ENCODE results near the gene YAF2.

DNA sequence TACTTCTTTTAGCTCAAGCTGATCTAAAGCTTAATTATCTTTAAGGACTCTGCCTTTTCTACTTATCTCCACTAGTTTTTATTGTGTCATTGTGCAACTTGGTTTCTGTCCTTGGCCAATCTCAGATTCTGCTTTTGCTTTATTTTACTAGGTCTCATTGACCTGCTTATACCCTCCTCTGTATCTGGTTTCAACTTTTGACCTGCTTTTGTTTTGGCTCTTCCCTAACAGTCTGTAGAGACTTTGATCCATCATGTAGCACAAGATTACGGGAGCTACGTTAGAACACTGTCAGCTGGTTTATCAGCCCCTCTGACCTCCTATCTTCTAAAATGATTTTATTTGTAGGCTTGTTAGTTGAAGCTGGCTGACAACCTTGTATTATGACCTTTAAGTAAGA, 44.2 kb upstream of the YAF2 start:
- TF ChIP-seq, protein P1, sequence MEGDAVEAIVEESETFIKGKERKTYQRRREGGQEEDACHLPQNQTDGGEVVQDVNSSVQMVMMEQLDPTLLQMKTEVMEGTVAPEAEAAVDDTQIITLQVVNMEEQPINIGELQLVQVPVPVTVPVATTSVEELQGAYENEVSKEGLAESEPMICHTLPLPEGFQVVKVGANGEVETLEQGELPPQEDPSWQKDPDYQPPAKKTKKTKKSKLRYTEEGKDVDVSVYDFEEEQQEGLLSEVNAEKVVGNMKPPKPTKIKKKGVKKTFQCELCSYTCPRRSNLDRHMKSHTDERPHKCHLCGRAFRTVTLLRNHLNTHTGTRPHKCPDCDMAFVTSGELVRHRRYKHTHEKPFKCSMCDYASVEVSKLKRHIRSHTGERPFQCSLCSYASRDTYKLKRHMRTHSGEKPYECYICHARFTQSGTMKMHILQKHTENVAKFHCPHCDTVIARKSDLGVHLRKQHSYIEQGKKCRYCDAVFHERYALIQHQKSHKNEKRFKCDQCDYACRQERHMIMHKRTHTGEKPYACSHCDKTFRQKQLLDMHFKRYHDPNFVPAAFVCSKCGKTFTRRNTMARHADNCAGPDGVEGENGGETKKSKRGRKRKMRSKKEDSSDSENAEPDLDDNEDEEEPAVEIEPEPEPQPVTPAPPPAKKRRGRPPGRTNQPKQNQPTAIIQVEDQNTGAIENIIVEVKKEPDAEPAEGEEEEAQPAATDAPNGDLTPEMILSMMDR (IDR thresholded peaks at IDR 0.05; ENCODE audit: poor library complexity) = no peak
- no peak for TF ChIP-seq EZH2phosphoT487 (IDR thresholded peaks at IDR 0.05; ENCODE audit: low read depth, severe bottlenecking, unreplicated experiment)
